ENCODE results near the gene SLC22A2.

Gene SLC22A2

GRCh38 chr6:160273196-160273595, 14.6 kb upstream of the SLC22A2 start:
- DNase-seq, result no peak

DNA sequence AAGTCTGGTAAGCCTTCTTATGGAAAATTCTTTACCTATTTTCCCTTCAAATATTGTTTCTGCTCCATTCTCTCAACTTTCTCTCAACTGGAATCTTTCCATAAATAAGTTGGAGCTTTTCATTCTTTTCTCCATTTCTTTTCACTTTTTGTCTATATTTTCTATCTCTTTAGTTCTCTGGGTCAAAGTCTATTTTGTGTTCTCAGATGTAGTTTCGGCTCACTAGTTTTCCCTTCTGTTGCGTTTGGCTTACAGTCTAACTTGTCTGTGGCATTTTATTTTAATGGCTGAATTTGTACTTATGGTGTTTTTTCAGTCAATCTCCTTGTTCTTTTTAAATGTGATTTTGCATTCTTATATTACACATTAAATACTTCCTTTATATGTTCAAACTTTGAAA, 14.1 kb upstream of the SLC22A2 start:
- DNase-seq, result no peak

- DNase-seq, result no peak
Observed at GRCh38 chr6:160270347-160270746, 11.7 kb upstream of the SLC22A2 start.

DNA sequence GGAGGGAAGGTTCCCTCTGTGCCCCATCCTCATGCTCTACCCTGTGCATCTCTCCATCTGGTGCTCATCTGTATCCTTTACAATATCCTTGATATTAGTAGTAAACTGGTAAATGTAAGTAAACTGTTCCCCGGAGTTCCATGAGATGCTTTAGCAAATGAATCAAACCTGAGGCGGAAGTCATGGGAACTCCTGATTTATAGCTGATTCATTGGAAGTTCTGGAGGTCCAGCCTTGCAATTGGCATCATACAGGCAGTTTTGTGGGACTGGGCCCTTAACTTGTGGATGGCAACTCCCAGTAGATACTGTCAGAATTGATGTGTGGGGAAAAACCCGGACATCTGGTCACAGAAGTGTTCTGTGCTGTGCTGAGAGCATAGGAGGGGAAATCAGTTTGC, 11.2 kb upstream of the SLC22A2 start:
- no peak for DNase-seq

GRCh38 chr6:160269023-160269521, 10.5 kb upstream of the SLC22A2 start:
- DNase-seq, result no peak

GRCh38 chr6:160267102-160267501, 8.5 kb upstream of the SLC22A2 start:
- no peak for DNase-seq

- DNase-seq, result peak; percentile 6
Observed at GRCh38 chr6:160265869-160266476, 7.4 kb upstream of the SLC22A2 start.

DNA sequence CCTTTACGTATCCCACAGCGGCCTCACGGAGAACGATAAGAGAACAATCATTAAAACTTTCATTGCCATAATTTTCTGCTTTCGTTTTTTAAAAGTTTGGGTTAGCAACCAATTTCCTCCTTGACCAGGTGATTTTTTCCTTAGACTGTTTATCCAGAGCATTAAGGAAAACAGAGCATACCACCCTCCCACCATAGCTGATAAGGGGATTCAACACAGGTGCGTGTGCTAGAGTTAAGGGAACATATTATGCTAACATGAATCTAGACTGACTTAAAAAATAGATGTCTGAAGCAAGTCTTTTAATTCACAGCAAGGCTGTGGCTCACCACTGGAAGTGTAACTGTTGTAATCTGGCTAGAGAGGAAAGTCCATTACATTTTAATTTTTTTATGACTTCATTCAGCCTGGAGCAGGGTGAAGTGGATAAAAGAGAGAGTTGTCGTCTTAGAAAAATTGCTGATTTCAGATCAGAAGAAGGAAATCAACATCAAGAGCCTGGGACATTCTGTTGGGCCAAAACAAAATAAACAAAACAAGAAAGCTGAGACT, 5.5 kb upstream of the SLC22A2 start:
- no peak for DNase-seq

DNA sequence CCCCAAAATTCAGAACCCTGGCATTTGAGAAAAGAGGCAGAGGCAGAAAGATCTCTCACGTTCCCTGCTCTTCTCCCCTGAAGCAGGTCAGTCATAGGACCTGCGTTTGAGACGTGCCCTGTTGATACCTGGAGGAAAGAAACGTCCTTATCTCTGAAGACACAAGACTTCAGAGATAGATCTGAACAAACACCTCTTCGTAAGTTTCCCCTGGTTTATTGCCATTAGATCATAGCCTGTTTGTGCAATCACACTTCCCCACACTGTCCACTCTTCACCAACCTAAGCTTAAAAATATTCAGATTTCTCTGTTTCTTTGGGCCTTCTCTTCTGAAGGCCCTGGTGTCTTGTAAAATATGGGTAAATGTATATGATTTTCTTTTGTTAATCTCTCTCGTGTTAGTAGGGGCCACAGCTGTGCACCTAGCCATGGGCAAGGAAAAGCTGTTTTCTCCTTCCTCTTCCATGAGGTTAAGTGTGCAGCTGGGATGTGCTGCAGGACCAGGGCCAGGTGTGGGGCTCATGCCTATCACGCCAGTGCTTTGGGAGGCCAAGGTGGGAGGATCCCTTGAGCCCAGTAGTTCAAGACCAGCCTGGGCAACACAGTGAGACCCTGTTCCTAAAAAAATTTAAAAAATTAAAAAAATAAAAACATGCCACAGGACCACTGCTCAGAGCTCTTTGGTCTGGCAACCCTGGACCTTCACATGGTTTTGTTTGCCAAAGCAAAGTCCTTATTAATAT, 4.7 kb upstream of the SLC22A2 start:
- no peak for DNase-seq

GRCh38 chr6:160261991-160262680, 3.5 kb upstream of the SLC22A2 start:
- DNase-seq, result no peak

GRCh38 chr6:160260803-160261450, 2.3 kb upstream of the SLC22A2 start:
- no peak for DNase-seq

GRCh38 chr6:160260367-160260766, 1.7 kb upstream of the SLC22A2 start:
- DNase-seq, result no peak

DNA sequence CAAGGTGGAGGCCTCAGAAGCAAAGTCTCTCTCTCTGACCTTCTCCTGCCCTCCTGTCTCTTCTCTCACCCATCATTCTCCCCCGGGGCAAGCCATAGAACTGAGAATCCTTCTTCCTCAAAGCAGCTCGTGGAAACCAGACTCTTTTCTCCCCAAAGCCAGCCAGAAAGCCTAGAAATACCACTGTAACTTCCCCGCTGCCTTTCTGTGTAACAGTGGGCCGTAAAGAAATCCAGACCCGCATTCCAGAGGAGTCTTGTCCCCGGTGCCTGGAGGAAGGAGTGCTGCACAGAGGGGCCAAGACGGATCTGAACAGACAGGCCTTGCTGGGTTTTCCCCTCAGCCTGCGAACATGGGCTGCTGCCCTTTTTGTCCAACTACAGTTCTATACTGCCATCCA, 977 bp upstream of the SLC22A2 start:
- DNase-seq, result no peak

GRCh38 chr6:160259143-160259425, 463 bp upstream of the SLC22A2 start:
- no peak for DNase-seq

DNA sequence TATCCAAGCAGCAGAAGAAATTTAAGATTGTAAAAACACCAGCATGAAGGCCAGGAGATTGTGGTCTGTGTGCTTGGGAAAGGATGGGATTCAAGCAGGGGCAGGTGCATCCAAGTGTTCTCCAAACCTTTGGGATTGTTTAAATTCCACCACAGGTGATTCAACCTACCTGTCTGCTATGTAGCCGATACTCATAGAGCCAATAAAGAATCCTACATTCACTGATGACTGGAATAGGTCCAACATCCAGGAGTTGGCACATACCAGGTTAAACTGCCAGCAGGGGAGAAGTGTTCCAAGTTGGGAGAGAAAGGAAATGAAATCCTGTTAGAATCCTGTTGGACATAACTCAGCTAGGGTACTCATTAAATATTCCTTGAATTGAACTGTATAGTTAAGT, 2.2 kb downstream of the SLC22A2 start:
- no peak for DNase-seq

GRCh38 chr6:160254467-160255312, 3.9 kb downstream of the SLC22A2 start:
- DNase-seq, result no peak

GRCh38 chr6:160253714-160254113, 4.9 kb downstream of the SLC22A2 start:
- DNase-seq, result no peak

GRCh38 chr6:160253292-160253691, 5.3 kb downstream of the SLC22A2 start:
- no peak for DNase-seq

DNA sequence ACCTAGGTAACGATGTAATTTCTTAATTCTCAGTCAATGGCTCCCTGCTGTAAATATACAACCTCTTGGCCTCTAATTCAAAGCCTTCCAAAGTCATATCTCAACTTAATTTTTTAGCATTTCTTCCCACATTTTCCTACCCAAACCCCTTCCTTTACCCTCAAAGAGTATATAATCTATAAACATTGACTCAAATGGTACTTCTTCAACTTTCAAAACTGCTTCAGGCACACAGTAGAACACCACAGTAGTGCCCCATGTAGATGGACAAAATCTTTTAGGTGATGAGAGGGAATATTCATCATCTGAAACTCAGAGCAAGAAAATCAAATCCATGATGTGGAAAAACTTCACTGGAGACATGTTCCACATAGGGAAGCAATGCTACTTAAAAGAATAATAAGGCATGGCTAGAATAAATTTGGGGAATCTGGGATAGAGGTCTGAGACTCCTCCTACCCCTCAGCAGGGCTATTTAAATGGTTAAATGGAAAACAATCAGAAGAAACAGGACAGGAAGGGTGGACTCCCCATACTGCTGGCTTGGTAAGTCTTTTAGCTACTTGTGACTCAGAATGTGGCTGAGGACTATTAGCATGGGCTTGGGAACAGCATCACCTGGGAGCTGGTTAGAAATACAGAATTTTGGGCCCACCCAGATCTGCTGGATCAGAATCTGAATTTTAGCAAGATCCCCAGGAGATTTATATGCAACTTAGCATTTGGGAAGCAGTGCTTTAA, 6.4 kb downstream of the SLC22A2 start:
- DNase-seq, result no peak

- DNase-seq, result no peak
Observed at GRCh38 chr6:160249671-160250070, 8.9 kb downstream of the SLC22A2 start.

GRCh38 chr6:160248538-160248937, 10.1 kb downstream of the SLC22A2 start:
- peak; percentile 42 for DNase-seq

- DNase-seq, result no peak
Observed at GRCh38 chr6:160247457-160247883, 11.2 kb downstream of the SLC22A2 start.
